ENCODE results near the gene FAAP20.
A peak's percentile ranks its signal among the peaks of the same experiment; 100 is the strongest.

FAAP20 gene

DNA sequence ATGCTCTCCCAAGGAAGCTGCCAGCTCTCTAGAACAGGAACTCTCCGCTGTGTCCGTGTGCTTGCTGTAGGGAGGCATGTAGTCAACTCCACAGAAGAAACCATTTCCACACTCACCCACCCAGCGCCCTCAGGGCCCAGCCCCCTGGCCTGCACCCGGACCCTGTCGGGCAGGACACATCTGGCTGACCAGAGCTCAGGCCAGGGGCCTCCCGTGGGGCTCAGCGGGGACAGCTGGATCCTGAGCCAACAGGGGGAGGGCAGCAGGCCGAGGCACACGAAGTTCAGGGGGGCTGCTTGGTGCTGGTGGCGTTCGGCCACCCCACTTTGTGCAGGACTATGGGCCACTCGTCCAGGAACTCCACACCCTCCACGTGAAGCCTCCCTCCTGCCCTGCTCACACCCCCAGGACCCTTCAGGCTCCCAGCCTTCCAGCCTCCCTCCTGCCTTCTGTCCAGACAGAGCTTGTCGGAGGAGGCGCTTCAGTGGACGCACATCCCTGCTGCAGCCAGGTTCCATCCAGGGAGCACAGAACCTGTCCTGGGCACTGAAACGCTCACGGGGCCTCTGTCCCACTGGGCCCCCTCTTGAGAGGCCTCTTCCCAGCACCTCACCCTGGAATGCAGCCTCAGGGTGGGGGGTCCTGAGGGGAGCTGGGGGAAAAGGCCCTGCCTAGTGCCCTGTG lies 15.0 kb upstream of the FAAP20 start:
- DNase-seq, result no peak

DNA sequence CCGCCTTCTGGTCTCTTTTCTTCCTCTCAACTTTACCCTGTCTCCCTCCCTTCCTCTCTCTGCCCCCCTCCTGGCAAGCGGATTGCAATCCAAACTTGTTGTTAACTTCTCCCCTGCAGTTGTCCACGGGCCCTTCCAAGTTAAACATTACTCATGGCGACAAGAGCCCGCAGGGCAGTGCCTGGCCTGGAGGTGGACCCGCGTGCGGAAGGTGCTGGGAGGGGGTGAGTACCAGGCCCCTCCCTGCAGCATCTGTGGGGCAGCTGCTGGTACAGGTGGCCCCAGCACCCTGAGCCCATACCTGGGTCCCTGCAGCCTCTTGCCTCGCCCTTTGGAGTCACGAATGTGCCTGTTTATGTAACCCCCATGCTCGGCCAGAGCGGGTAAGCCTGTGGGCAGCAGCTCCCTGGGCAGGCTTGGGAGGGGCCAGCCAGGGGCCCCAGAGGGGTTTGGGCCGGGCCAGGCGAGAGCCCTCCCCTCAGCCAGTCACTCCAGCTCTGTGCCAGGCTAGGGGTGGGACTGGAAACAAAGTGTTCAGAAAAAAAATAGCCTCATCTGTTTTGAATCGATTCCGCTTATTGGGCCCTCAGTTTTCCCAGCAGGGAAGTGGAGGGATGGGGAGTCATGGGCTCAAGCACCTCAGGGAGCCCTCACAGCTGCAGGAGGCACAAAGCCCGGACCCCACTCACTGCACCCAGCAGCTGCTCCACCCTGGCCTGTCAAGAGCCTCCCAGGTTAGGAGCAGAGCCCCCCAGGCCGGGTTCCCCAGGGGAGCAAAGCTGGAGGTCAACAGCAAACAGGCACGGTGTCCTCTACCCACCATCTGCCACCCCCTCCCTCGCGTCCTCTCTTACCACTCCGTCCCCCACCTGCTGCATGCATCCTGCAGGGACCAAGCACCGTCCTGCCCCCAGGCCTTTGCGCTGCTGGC lies 14.0 kb upstream of the FAAP20 start:
- no peak for DNase-seq

DNA sequence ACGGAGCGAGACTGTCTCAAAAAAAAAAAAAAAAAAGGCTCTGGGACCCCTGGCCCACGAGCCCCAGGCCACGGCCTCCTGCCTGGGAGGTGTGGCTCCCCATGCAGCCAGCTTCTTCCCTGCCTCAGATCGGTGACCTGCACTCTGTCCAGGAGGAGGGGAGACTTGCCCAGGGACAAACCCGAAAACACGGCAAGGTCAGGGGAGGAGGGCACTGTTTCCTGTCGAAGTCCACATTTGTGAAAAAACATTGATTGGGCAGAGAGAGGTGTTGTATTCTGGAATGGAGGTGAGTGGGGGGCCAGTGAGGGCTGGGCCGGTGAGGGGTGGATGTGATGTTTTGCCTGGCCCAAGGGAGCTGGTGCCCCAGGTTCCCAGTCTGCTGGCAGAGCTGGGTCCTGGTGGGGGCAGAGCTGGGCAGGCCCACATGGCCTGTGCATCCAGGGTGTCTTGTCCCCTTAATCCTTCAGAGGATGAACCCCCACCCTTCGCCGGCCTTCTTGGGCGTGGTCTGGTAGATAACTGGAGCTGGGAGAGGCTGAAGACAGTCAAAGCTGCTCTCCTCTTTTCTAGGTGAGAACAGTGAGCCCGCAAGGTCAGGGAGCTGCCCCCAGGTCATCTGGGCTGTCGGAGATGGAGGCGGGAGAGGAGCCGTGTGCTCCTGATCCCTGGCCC lies 12.4 kb upstream of the FAAP20 start:
- no peak for DNase-seq

DNA sequence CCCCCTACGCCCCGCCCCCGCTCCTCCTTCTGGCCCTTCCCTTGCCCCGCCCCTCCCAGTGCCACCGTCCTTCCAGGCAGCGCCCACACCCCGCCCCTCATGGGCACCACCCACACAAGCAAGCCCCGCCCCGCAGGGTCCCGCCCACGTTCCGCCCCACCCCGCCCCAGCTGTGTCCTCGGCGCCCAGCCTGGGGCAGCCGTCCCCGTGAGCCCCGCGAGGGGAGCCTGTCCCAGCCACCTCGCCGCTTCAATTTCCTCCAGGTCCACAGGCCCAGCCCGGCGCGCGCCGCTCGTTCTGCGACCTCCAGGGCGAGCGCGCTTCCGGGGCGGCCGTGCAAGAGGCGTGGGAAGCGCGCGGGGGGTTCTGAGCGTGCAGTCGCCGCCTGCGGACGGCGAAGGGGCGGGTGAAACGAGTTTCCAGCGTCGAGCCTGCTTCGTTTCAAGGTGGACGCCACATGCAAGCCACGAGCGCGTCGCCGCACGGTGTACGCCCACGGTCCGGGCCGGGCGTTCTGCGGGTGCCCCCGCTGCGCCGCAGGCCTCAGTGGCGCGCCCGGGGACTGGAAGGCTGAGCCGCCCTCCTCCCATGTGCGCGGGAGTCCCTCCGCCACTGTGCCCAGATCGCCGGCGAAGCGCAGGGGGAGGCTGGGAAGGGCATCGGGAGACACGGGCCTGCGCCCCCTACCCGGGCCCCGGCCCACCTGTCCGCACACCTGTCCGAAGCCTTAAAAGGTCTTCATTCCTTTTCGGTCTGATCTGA lies 10.8 kb upstream of the FAAP20 start:
- peak; percentile 88 for DNase-seq

DNA sequence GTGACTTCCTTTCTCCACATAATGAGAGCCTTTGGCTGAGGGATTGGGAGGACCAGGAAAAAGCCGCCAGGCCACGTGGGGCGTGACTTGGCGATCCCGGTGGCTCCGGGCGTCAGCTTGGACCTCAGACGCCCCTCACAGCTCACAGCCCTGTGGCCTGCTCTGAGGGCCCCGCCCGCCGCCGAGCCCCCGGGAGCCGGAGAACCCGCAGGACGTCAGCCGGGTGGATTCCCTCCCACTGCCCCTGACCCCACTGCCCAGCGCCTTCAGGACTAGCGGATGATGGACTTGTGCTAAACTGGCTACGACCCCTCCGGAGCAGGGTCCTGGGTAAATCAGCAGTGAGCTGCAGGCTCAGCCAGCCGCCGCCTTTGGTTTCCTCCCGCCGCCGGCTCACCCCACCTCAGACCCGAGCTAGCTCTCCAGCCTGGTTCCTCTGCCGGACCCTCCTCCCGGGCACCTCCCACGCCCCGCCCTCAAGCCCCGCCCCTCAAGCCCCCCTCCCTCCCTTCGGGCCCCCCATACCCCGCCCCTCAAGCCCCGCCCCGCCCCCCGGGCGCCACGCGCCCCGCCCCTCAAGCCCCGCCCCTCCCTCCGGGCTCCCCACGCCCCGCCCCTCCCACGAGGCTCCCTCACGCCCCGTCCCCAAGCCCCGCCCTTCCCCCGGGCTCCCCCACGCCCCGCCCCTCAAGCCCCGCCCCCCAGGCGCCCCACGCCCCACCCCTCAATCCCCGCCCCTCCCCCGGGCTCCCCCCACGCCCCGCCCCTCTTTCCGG lies 10.0 kb upstream of the FAAP20 start:
- no peak for DNase-seq

DNA sequence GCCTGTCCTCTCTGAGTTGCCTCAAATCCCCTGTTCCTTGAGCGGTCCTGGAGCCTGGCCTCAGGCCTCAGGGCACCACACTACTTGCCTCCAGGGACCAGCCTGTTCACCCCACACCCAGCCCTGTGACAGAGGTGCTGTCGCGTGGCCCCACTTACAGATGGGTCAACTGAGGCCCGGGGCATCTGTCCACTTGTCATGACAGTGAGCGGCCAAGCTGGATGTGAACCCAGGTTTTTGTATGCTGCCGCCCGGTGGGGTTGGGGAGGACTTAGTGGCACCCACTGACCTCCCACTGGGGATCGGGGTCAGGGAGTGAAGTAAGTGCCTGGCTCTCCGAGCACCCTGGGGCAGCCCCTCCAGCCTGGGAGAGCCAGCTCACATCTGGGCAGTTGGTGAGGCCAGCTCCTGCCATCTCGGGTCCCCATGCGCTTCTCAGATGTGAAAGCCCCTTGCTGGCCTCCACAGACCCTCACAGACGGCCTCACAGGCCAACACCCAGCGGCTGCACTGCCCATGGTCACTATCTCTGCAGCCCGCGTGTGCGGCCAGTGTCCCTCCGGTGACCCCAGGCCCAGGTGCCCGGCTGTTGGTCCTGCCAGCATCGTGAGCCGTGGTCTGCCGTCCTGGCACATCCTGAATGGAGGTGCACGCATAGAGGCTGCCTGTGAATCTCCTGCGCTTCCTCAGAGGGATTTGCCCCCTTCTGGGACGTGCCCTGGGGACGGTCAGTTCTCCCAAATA lies 9.3 kb upstream of the FAAP20 start:
- no peak for DNase-seq

DNA sequence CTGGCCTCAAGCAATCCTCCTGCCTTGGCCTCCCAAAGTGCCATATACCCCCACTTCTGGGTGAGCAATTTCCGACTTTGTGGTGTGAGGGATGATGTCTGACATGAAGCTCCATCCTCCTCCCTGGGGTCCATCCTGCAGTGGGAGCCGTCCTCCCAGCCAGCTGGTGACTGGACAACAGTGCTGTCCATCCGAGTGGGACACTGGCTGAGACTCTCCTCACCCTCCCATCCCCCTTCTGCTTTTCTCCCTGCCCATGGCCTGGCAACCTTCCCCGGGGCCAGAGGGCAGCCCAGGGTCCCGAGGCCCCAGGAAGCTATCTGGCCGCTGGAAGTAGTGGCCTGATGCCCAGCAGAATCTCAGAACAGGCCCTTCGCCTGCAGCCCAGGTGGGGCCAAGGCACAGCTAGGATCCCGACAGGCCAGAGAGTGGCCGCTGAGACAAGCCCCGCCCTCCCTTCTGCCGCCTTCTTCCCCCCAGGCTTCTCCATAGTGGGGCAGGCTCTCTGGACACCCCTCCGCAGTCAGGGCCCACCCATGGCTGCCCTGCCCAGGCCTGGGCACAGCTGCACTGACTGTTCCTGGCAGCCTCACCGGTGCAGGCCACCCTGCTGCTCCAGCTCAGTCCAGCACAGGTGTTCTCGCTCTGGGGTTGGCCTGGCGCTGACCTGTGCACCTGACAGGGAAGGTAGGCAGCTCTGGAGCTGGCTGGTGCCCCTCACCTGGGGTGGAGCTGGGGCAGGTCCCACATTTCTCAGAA lies 8.4 kb upstream of the FAAP20 start:
- DNase-seq, result no peak

DNA sequence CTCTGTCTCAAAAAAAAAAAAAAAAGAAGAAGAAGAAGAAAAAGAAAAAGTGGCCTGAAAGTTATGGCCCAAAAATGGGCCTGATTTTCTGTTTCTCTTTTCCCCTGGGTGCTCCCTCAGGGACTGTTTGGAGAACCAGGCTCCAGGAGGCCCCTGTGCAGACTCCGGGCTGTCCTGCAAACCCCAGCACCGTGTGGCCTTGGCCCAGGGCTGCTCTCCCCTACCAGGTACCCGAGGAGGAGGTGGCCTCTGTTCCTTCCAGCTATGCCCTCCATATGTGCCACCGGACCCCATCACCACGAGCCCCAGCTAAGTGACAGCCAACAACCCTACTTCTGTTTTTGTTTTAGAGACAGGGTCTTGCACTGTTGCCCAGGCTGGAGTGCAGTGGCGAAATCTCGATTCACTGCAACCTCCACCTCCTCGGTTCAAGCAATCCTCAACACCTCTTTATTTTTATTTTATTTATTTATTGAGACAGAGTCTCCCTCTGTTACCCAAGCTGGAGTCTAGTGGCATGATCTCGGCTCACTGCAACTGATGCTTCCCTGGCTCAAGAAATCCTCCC lies 7.5 kb upstream of the FAAP20 start:
- DNase-seq, result no peak

DNA sequence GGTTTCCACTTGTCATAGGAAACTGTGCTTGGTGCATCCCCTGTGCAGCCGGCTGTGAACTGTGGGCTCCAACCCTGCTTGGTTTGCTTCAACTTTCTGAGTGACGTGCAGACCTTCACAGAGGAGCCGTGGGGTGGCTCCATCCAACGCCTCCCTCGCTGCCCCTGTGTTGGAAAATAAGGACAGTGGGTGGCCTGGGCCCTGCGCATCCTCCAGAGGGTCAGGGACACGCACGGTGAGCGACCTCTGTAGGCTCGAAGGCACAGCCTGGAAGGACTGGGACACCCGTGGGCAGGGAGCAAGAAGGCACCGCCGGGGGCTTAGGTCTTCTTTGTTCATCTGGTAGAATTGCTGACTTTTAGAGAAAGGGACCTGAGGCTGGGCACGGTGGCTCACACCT lies 6.5 kb upstream of the FAAP20 start:
- no peak for DNase-seq

DNA sequence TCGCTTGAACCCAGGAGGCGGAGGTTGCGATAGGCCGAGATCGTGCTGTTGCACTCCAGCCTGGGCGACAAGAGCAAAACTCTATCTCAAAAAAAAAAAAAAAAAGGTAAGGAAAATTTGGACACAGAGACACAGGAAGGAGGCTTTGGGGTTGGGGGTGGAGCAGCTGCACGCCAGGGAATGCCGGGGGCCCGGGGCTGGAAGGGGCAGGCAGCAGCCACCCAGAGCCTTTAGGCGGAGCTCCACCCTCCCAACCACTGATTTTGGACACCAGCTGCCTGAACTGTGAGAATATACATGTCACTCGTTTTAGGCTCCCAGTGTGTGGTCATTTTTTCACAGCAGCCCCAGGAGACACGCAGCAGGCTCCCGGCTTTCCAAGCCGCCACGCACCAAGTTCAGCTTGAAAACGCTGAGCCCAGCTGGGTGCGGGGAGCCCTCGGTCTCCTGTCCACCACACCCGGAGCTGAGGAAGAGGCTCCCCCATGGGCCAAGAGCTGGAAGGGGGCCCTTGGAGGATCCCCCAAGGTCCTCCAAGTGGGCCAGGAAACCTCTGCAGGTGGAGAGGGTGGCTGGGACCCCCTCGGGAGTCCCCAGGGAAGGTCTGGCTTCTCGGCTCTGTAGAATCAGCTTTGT lies 5.9 kb upstream of the FAAP20 start:
- no peak for DNase-seq

DNA sequence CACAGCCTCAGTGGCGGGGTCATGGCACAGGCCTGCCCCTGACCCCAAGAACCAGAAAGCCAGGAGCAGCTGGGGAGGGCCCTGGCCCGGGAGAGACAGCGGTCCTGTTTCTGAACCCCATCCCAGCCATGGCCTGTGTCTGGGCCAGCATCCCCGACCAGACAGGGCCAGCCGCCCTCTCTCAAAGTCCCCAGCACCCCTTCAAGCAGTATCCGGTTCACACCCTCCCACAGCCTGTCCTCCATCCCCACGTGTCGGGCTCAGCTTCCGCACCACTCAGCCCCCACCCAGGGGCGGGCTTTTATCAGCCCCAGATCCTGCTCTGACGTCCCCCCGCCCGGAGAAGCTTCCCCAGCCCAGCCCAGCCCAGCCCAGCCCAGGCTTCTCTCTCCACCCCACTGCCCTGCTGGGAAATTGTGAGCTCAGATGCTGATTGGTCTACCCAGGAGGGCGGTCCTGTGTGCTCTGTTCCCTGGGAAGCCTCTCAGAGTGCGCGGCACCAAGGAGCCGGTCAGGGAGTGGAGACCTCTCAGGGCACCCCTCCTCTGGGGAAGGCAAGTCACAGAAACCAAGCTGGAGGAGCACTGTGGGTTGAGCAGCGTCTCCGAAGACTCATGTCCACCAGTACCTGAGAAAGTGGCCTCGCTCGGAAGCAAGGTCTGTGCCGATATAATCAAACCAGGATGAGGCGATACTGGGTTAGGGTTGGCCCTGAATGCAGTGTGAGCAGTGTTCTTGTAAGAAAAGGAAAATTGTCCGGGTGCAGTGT lies 4.7 kb upstream of the FAAP20 start:
- DNase-seq, result peak; percentile 82

DNA sequence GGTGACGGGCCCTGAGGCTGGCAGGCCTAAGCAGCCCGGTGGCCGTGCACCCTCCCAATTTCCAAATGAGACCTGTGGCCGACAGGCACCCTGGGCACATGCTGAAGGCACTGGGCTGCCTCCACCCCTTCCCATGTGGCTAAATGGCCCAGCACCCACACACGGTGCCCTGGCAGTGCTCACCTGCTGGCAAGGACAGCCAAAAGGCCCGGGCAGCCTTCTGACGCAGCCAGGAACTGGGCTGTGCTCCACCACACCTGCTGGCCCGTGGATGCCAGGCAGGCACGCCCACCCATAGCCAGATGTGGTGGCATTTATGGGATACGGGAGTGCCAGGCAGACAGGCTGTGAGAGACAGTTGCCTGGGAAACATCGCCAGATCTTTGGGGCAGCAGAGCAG lies 4.0 kb upstream of the FAAP20 start:
- DNase-seq, result no peak

DNA sequence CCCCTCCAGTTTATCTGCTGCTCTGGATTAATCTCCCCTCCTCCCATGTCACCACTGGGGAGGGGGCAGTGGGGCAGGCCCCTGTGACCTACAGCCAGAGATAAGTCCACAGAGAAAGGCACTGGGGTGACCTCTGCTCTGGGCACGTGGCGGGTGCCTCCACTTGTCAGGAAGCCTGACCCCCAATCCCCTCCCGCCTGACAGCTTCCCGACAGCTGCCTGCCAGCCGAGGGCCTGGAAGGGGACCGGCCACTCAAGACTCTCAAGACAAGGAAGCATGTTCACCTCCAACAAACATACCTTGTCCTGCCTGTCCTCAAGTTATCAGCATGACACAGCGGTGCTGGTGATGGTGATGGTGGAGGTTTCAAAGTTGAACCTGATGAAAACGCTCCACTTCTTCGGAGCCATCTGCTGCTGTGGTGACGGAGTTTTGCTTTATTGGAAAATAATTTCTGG lies 3.2 kb upstream of the FAAP20 start:
- no peak for DNase-seq

DNA sequence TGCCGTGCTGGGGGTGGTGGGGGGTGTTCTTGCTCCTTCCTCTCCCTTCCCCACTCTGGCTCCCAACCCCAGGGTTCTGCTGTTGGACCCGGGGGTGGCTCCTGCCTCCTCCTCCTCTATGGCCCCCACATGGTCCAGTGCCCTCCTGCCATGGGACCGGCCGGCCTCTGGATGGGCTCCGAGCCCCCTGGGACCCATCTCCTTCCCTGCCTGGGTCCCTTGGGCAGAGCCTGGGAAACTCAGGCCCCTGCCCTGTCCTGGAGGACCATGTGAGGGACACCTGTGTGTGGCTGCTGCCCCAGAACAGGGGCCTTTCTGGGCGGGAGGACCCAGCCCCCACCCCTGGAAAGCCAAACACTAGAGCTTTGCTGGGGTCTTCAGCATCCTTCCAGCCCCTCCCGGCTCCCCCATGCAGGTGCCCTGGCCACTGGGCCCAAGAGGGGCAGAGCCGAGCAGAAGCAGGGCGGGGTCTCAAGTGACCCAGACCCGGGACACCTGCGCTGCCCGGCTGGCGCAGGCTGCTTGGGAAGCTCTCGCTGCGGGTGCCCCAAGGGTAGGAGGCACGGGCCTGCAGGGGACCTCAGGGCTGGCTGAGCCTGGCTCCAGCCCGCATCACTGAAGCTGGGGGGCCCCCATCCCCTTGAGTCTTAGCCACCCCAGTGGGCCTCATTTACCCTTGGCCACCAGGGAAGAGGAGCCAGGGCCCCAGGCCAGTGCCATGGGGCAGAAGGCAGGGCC lies 2.5 kb upstream of the FAAP20 start:
- DNase-seq, result no peak

DNA sequence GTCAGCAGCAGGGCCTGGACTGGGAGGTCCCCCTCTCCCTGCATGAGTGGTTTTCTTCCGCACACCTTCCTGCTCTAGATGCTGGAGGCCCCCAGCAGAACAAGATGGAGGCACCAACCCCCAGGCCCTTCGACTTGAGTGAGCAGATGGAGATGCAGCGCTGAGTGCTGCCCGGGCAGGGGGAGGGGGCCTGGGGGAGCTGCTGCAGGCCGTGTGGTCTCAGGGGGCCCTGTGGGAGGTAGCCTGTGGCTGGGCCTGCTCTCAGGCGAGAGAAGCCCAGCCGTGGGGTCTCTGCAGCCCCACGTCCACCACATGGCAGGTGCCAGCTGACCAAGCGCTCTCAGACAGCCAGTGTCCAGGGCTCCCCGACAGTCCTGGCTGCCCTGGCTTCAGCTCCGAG lies 1.2 kb upstream of the FAAP20 start:
- DNase-seq, result no peak

DNA sequence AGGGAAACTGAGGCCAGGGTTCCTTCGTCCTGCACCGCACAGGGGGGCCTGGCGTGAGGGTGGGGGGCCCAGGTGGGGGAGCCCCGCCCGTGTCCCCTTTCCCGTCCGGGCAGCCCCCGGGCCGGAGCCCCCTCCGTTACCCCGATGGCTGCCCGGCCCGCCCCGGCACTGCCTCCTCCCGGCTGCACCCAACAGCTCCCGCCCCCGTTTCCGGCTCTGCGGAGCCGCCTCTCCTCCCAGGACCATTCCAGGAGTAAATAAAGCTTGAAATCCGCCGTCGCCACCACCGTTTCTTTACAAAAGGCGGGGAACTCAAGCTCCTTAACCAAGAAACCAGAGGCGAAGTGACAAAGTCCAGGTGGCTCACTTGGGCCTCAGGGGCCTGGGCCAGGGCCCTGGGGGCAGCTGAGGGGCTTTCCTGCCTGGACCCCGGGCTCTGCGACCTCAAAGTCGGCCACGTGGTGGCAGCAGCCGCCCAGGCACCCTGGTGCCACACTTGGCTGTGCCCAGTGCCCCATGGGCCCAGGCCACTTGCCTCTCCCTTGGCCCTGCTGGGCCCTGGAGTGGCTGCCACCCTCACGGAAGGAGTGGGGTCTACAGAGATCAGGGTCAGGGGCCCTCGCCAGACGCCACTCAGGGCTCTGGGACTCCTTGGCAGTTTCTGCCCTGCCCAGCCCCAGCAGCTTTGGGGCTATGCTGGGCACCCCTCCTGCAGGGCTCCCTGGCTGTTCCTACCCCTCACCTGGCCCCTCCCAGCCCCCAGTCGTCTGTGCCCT lies 514 bp upstream of the FAAP20 start:
- peak; percentile 86 for DNase-seq

Data from stimulated activated CD4-positive, alpha-beta T cell treated with anti-CD3 and anti-CD28 coated beads, Interleukin-4, amount 100 ng/mL, for 24 hours (primary cell).